ENCODE data around the gene G6PC2.

DNA sequence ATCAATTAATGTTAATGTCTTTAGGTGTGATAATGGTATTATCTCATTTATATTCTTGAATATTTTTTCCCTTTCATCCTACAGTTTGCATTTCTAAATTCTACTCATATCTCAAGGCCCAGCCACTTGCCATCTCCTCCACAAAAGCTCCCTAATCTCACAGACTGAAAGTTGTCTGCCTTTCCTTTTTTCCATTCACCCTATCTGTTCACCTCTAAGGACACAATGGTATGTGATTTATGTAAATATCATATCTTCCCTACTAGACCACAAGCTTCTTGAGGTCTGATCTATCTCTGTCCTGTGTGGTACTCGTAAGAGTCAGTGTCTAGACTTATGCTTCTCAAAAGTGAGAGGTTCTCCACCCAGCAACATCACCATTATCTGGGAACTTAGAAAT lies 7.0 kb upstream of the G6PC2 start:
- TF ChIP-seq, protein P1, sequence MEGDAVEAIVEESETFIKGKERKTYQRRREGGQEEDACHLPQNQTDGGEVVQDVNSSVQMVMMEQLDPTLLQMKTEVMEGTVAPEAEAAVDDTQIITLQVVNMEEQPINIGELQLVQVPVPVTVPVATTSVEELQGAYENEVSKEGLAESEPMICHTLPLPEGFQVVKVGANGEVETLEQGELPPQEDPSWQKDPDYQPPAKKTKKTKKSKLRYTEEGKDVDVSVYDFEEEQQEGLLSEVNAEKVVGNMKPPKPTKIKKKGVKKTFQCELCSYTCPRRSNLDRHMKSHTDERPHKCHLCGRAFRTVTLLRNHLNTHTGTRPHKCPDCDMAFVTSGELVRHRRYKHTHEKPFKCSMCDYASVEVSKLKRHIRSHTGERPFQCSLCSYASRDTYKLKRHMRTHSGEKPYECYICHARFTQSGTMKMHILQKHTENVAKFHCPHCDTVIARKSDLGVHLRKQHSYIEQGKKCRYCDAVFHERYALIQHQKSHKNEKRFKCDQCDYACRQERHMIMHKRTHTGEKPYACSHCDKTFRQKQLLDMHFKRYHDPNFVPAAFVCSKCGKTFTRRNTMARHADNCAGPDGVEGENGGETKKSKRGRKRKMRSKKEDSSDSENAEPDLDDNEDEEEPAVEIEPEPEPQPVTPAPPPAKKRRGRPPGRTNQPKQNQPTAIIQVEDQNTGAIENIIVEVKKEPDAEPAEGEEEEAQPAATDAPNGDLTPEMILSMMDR (IDR thresholded peaks at IDR 0.05; ENCODE audit: insufficient read depth, low read length, poor library complexity, severe bottlenecking), result no peak
- TF ChIP-seq EZH2phosphoT487 (conservative IDR thresholded peaks at IDR 0.05; ENCODE audit: low read length), result no peak

Measured in SU-DHL-6 (cell line).